Measurements from ENCODE around the gene CCDC187. TPM values are rescaled to one million over a fixed set of nuclear protein-coding genes. Genes with fewer than 3 reads are reported as not detected.

The CCDC187 gene
- total and polyA plus RNA-seq, 2 of the 8 experiments (the other 6 are each of a cell fraction or from before 2014, with no cell fraction given) = 0.02 TPM; not detected in 1

- TF ChIP-seq CHD7 (IDR thresholded peaks at IDR 0.05; ENCODE audit: insufficient replicate concordance, low read length) (no peak), CTCF (IDR thresholded peaks at IDR 0.05; ENCODE audit: control extremely low read depth in 1 of 3, insufficient read depth in 1 of 3, low read depth in 1 of 3, low read length in 3 of 3) (no peak), PHF8 (conservative IDR thresholded peaks at IDR 0.05; ENCODE audit: low read depth, low read length) (no peak), CHD1 (IDR thresholded peaks at IDR 0.05; ENCODE audit: low read depth, low read length) (no peak), HDAC6 (IDR thresholded peaks at IDR 0.05; ENCODE audit: low read depth, low read length) (no peak), SIRT6 (IDR thresholded peaks at IDR 0.05; ENCODE audit: low read length) (no peak)
These were observed 24.2 kb upstream of the CCDC187 start (continued) for GRCh38 chr9:136328011-136328621.
